Ovary (tissue), 3 donors: Measurements from ENCODE around the gene INTS6L.

ENCODE experiments used
- CTCF ChIP-seq, 3 donors: fragments of 450-650 bp in 2 of 3; fragments of 200-600 bp in 1 of 3; IDR thresholded peaks; one replicate each; pipeline versions ENCODE4 v1.5.1 to v1.8.0; 2016 to 2022; ENCODE audit warnings: antibody characterized with exemption in 3 of 3, mild to moderate bottlenecking in 1 of 3
- EP300 ChIP-seq: sonication (generic); formaldehyde crosslinking; IDR thresholded peaks from one replicate; pipeline ENCODE4 v1.6.1; 2017; ENCODE audit warnings: antibody characterized with exemption
- donor health status: DM: no; HTN: no; CAD: no.

GRCh38 chrX:135521405-135522131 is 1.1 kb downstream of the INTS6L start:
- TF ChIP-seq EP300 (no peak), CTCF (IDR thresholded peaks at IDR 0.05) (no peak)
